Mesodermal cell (in vitro differentiated cells): ENCODE measurements around the gene PPP1R10.

Experiments used
- H3K27ac ChIP-seq: 2 replicates; pipeline ENCODE4 v1.7.0; 2013; ENCODE audit warnings: mild to moderate bottlenecking, low read depth, low read length, moderate library complexity; ENCODE audit not compliant: severe bottlenecking
- H3K36me3 ChIP-seq: 2 replicates; pipeline ENCODE4 v1.7.1; 2013; ENCODE audit warnings: mild to moderate bottlenecking, low read length, moderate library complexity; ENCODE audit not compliant: control insufficient read depth, insufficient read depth
- H3K4me1 ChIP-seq: one replicate; pipeline ENCODE4 v1.7.1; 2013; ENCODE audit warnings: mild to moderate bottlenecking, low read length; ENCODE audit not compliant: insufficient read depth, control insufficient read depth, poor library complexity, severe bottlenecking
- H3K4me3 ChIP-seq: 2 replicates; pipeline ENCODE4 v1.7.0; 2013; ENCODE audit warnings: low read length, control low read depth, mild to moderate bottlenecking; ENCODE audit not compliant: insufficient read depth, poor library complexity, severe bottlenecking; ENCODE audit errors: extremely low read depth
- H3K9me3 ChIP-seq: 2 replicates; pipeline ENCODE4 v1.7.1; 2013; ENCODE audit warnings: mild to moderate bottlenecking, low read length, moderate library complexity; ENCODE audit not compliant: control insufficient read depth
- WGBS, 2 experiments: methylation state at CpG; one replicate each; pipeline ENCODE4 v1.1.5; 2013; ENCODE audit warnings: missing lambda C conversion rate in 2 of 2; ENCODE audit not compliant: insufficient coverage in 2 of 2; 5-methylcytosine and 5-hydroxymethylcytosine counted together

PPP1R10 gene

DNA sequence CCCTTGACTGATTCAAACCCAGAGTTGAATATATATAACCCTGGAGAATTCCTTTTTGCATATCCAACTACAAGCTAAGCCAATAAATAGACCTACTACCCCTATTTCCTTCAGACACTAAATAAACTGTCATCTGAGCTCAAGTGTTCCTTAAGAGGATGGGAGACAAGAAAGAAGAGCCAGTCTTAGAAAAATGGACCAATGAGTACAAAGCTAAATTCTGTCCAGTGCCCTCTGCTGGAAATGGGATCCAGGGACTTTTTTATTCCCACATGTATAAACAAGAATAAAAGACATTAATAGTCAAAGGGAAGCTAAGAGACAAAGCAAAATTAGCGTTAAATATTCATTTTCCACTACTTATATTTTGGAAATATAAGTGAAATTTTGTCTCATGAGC, 4.8 kb downstream of the PPP1R10 start:
- H3K36me3 ChIP-seq = peaks cover 71% of the 10 kb centered on the region
- no CpG with 5 or more reads among the region's 1 CpG for WGBS, 2 experiments
- H3K27ac ChIP-seq = no peak overlapping the region
- H3K4me1 ChIP-seq = peaks cover 18% of the 10 kb centered on the region
- H3K4me3 ChIP-seq = no peak overlapping the region
- H3K9me3 ChIP-seq = no peaks in the 10 kb centered on the region

DNA sequence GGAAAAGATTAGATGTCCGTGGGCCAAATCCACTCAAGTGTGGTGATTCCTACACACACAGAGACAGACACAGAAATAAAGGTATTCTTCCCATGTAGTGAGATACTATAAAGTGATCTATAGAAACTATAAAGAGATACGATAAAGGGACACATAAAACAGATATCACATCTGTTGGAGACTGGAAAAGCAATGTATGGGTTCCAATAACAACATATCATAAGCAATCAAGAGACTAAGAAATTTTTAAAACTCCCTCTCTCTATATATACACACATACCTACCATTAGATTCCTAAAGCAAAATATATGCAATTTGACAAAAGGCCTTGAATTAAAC, 5.2 kb downstream of the PPP1R10 start:
- H3K9me3 ChIP-seq = no peaks in the 10 kb centered on the region
- H3K27ac ChIP-seq = no peak overlapping the region
- H3K4me1 ChIP-seq = peaks cover 18% of the 10 kb centered on the region
- peaks cover 74% of the 10 kb centered on the region for H3K36me3 ChIP-seq
- H3K4me3 ChIP-seq = no peak overlapping the region
- no CpG with 5 or more reads among the region's 2 CpGs for WGBS, 2 experiments

DNA sequence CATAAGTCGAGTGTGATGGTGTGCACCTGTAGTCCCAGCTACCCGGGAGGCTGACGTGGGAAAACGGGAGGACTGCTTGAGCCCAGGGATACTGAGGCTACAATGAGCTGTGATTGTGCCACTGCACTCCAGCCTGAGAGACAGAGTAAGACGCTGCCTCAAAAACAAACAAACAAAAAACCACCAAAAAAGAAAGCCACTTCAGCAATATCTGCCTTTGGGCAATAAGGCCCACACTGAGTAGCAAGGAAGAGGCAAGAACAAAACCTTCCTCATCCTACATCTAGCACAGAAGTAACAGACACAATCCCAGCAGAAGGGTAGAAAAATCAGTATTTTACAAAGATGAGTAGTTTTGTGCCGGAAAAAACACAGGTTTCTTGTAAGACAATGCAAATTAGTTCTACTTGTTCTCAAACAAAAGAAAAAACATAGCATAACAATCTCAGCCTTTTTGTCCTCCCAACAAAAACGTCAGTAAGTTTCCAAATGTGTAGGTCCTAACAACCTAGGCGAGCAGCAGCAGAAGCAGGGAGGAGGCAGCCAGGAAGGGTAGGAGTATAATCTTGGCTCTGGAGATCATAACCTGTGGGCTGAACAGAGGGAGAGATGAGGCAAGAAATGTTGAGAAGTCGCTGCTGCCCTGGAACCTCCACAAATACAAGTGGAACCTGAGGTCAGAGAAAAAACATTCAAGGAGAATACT, 5.7 kb downstream of the PPP1R10 start:
- Histone ChIP-seq H3K4me3 (no peak overlapping the region), H3K27ac (no peak overlapping the region), H3K36me3 (peaks cover 74% of the 10 kb centered on the region), H3K9me3 (no peaks in the 10 kb centered on the region), H3K4me1 (peaks cover 18% of the 10 kb centered on the region)
- 94 to 97% methylated on average over 3 to 7 of the region's 9 CpGs for WGBS, 2 experiments

DNA sequence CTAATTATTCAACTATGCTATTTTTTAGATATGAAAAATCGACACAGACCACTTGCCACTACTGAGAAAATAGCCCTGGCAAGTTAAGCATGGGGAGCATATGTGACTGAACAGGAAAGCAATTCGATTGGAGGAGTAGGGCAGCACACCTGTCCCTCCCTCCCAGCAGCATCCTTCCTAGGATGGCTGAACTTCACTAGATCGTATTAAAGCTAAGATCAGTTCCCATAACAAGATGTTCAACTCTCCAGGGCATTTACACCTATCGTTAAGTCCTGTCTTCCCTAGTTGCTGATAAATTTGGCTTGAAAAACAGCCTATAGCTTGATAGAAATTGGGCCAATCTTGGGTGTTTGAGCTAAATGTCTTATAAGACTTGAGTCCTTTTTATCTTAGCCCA, 7.0 kb downstream of the PPP1R10 start:
- H3K27ac ChIP-seq = no peak overlapping the region
- H3K36me3 ChIP-seq = peaks cover 80% of the 10 kb centered on the region

DNA sequence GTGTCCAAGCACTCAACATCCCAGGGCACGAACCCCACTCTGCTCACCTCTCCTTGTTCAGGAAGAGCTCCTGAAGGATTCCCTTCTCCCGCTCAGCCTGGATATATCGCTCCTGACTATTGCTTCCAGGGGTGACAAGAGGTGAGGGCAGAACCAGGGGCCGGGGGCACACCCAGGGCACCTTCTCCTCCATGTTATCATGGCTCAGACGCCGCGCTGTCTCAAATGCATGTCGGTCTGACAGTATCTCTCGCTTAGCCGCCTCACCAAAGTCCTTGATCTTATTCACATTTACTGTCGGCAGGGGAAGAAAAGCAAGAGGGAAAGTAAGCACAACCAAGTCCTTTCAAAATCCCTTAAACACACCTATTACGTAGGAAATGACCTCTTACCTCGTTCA, 13.1 kb downstream of the PPP1R10 start:
- Histone ChIP-seq H3K4me1 (no peaks in the 10 kb centered on the region), H3K36me3 (peaks cover 95% of the 10 kb centered on the region), H3K27ac (no peak overlapping the region), H3K4me3 (no peak overlapping the region), H3K9me3 (no peaks in the 10 kb centered on the region)
- WGBS, 2 experiments = 96 to 97% methylated on average over 10 to 13 of the region's 13 CpGs

More for the DNA sequence above, 7.0 kb downstream of the PPP1R10 start:
- H3K4me3 ChIP-seq = no peak overlapping the region
- peaks cover 18% of the 10 kb centered on the region for H3K4me1 ChIP-seq
- H3K9me3 ChIP-seq = no peaks in the 10 kb centered on the region
- WGBS, 2 experiments = 82 to 100% methylated on average over 2 to 4 of the region's 4 CpGs

DNA sequence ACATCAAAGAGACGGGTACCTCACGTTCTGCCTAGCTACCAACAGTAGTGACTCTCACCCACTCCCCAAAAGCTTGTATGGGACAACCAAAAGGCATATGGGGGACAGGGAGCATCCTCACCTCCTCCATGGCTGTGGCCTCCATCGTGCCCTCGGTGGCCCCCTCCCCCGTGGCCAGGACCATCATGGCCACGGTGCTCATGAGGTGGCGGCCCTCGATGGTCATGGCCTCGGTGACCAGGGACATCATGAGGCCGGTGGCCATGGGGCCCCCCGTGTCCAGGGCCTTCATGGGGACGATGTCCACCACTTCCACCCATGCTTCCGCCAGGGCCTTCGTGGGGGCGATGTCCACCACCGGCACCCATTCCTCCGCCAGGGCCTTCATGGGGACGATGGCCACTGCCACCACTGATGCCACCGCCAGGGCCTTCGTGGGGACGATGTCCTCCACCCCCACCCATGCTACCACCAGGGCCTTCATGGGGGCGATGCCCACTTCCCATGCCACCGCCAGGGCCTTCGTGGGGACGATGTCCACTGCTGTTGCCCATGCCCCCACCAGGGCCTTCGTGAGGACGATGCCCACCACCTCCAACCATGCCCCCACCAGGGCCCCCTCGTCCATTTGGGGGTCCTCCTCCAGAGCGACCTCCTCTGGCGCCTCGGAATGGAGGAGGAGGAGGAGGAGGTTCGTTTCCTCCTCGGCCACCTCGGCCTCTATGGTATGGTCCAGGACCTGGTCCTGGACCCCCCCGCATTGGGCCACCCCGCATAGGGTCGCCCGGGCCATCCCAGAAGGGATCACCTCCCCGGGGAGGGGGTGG, 15.0 kb downstream of the PPP1R10 start:
- Histone ChIP-seq H3K27ac (no peak overlapping the region), H3K4me1 (no peaks in the 10 kb centered on the region), H3K36me3 (peaks cover 77% of the 10 kb centered on the region), H3K9me3 (no peaks in the 10 kb centered on the region), H3K4me3 (no peak overlapping the region)
- 95 to 98% methylated on average over 24 to 26 of the region's 39 CpGs for WGBS, 2 experiments

DNA sequence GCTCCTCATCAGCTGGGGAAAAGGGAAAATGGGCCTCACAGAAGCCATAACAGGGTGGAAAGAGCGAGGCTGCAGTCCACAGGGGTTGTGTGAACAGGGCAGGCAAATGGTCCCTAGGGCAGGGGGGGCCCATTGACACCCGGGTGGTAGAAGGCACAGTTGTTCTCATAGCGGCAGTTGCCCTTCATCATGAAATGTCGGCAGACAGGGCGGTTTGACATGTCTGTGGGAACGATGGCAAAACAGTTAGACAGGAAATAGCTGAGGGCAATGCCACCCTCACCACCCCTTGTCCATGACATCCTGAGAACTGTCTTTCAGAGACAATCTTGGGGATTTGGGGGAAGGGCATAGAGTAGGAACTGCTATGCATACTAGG, 15.6 kb downstream of the PPP1R10 start:
- H3K27ac ChIP-seq = peak overlapping the region; percentile 23
- no peak overlapping the region for H3K4me3 ChIP-seq
- no peaks in the 10 kb centered on the region for H3K9me3 ChIP-seq
- H3K4me1 ChIP-seq = no peaks in the 10 kb centered on the region
- 99 to 100% methylated on average over 6 of the region's 6 CpGs for WGBS, 2 experiments
- H3K36me3 ChIP-seq = peaks cover 74% of the 10 kb centered on the region

DNA sequence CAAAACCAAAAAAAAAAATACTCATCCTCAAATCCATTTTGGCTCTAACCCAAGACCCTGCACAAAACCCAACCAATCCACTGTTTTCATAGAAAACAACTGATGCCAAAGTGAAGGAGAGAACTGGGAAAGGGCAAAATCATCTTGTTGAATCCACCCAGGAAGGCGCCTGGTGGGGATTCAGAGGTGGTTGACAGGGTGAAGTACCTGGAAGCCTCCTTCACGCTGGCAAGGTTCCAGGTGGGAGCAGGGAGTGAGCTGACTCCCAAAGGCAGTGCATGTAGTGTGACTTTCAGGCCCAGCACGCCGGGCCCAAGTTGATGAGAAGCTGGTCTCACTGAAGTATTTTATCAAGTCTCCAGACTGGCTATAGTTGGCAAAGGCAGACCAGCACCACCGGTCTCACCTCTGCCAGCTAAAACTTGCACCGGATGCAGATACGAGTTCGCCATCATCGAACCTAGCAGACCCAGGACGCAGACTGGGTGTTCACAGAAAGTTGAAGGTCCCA, 16.5 kb downstream of the PPP1R10 start:
- Histone ChIP-seq H3K9me3 (no peaks in the 10 kb centered on the region), H3K4me3 (no peak overlapping the region), H3K36me3 (peaks cover 64% of the 10 kb centered on the region), H3K27ac (peak overlapping the region; percentile 3), H3K4me1 (no peaks in the 10 kb centered on the region)
- 98 to 100% methylated on average over 10 of the region's 10 CpGs for WGBS, 2 experiments

DNA sequence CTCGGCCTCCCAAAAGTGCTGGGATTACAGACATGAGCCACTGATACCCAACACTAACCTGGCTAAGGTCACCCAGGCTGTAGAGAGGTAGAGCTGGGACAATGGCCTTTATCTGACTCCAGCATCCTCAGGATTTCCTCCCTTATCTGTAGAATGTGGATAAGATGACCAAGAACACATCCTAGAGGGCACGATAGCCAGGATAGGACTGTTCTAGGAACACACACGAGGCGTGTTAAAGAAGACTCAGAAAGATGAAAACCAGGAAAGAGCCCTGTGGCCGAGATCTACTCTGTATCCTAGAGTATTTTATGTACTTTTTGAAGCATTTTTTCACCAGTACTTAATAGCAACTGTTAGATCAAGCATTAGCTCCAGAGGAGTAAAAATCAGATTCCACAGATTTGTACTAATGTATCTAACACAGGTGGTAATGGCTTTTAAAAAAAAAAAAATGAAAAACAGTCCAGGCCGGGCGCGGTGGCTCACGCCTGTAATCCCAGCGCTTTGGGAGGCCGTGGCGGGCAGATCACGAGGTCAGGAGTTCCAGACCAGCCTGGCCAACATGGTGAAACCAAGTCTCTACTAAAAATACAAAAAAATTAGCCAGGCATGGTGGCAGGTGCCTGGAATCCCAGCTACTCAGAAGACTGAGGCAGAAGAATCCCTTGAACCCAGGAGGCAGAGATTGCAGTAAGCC, 17.3 kb downstream of the PPP1R10 start:
- H3K9me3 ChIP-seq = no peaks in the 10 kb centered on the region
- H3K4me1 ChIP-seq = no peaks in the 10 kb centered on the region
- no peak overlapping the region for H3K4me3 ChIP-seq
- WGBS, 2 experiments = 92 to 97% methylated on average over 11 to 13 of the region's 13 CpGs
- peak overlapping the region; percentile 50 for H3K27ac ChIP-seq
- peaks cover 57% of the 10 kb centered on the region for H3K36me3 ChIP-seq

DNA sequence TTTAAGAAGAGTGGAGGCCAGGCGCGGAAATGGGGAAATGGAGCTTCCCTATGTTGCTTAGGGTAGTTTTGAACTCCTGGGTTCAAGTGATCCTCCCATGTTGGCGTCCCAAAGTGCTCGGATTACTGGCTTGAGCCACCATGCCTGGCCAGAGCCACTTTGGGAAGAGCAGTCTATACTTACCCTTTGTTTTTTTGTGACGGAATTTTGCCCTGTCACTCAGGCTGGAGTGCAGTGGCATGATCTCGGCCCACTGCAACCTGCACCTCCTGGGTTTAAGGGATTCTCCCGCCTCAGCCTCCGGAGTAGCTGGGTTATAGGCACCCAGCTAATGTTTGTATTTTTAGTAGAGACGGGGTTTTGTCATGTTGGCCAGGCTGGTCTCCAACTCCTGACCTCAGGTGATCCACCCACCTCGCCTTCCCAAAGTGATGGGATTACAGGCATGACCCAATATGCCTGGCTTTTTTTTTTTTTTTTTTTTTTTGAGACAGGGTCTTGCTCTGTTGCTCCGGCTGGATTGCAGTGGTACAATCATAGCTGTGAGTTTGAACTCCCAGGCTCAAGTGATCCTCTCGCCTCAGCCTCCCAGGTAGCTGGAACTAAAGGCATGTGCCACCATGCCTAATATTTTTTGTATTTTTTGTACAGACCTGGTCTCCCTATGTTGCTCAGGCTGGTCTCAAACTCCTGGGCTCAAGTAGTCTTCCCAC, 18.0 kb downstream of the PPP1R10 start:
- no peaks in the 10 kb centered on the region for H3K4me1 ChIP-seq
- WGBS, 2 experiments = 95% methylated on average over 10 of the region's 12 CpGs
- no peak overlapping the region for H3K4me3 ChIP-seq
- H3K9me3 ChIP-seq = no peaks in the 10 kb centered on the region
- H3K36me3 ChIP-seq = peaks cover 57% of the 10 kb centered on the region
- peak overlapping the region; percentile 50 for H3K27ac ChIP-seq
